IPS DF 6.9 (cell line): ENCODE measurements around the gene SMIM10L1.

Experiments used
- DNase-seq: peaks from one replicate; pipeline ENCODE4 v3.0.0-alpha.2; 2013; ENCODE audit warnings: low read depth, low spot score
- H3K27ac ChIP-seq: one replicate; pipeline ENCODE4 v1.5.1; 2013; ENCODE audit warnings: low read length, control low read depth
- H3K27me3 ChIP-seq: 2 replicates; pipeline ENCODE4 v1.6.1; 2013; ENCODE audit warnings: mild to moderate bottlenecking, low read length; ENCODE audit not compliant: control insufficient read depth, insufficient read depth
- H3K36me3 ChIP-seq: 2 replicates; pipeline ENCODE4 v1.6.1; 2013; ENCODE audit warnings: low read length; ENCODE audit not compliant: control insufficient read depth, insufficient read depth
- H3K4me1 ChIP-seq: 2 replicates; pipeline ENCODE4 v1.6.1; 2013; ENCODE audit warnings: low read length; ENCODE audit not compliant: control insufficient read depth, insufficient read depth
- H3K4me3 ChIP-seq: 2 replicates; pipeline ENCODE4 v1.5.1; 2013; ENCODE audit warnings: mild to moderate bottlenecking, low read length
- H3K9me3 ChIP-seq: 2 replicates; pipeline ENCODE4 v1.6.1; 2013; ENCODE audit warnings: low read length, inconsistent platforms; ENCODE audit not compliant: control insufficient read depth, insufficient read depth
- whole genome bisulfite sequencing: extraction: QIAGEN DNeasy Blood & Tissue Kit; methylation state at CpG from one replicate; pipeline ENCODE4 v1.1.7; 2013; ENCODE audit warnings: mixed read lengths, missing lambda C conversion rate; ENCODE audit not compliant: insufficient read length, insufficient coverage; 5-methylcytosine and 5-hydroxymethylcytosine counted together

SMIM10L1 gene

GRCh38 chr12:11182529-11182928 is 11.5 kb downstream of the SMIM10L1 start:
- H3K36me3 ChIP-seq, result no peaks in the 10 kb centered on the region
- H3K4me1 ChIP-seq, result no peaks in the 10 kb centered on the region
- no peak for DNase-seq
- H3K27me3 ChIP-seq, result no peaks in the 10 kb centered on the region
- no peak overlapping the region for H3K27ac ChIP-seq
- no peaks in the 10 kb centered on the region for H3K9me3 ChIP-seq
- no peak overlapping the region for H3K4me3 ChIP-seq

- no peaks in the 10 kb centered on the region for H3K27me3 ChIP-seq
- no peak overlapping the region for H3K27ac ChIP-seq
- no peaks in the 10 kb centered on the region for H3K9me3 ChIP-seq
- no peaks in the 10 kb centered on the region for H3K36me3 ChIP-seq
- no peak overlapping the region for H3K4me3 ChIP-seq
- H3K4me1 ChIP-seq, result no peaks in the 10 kb centered on the region
- no peak for DNase-seq
Measured at GRCh38 chr12:11183011-11183410, 12.0 kb downstream of the SMIM10L1 start.

- H3K4me3 ChIP-seq, result no peak within 1 kb of the TSS
- H3K9me3 ChIP-seq, result no peaks in the 10 kb centered on the region
- no peak for DNase-seq
- WGBS, result no CpG with 5 or more reads among the region's 2 CpGs
- H3K36me3 ChIP-seq, result no peaks in the 10 kb centered on the region
- no peaks in the 10 kb centered on the region for H3K4me1 ChIP-seq
- no peaks in the 10 kb centered on the region for H3K27me3 ChIP-seq
- H3K27ac ChIP-seq, result no peak within 1 kb of the TSS
Measured at GRCh38 chr12:11186837-11187236, 15.8 kb downstream of the SMIM10L1 start, which contains the start of gene TAS2R42. TSS of gene TAS2R42 (minus strand) at chr12:11186937. CDS start at chr12:11186937, 0 bp downstream.

- Histone ChIP-seq H3K36me3 (no peaks in the 10 kb centered on the region), H3K4me3 (no peak overlapping the region), H3K9me3 (no peaks in the 10 kb centered on the region), H3K27ac (no peak overlapping the region), H3K27me3 (no peaks in the 10 kb centered on the region), H3K4me1 (no peaks in the 10 kb centered on the region)
- DNase-seq, result no peak
Measured at GRCh38 chr12:11202811-11203210, 31.8 kb downstream of the SMIM10L1 start.

- no peak overlapping the region for H3K27ac ChIP-seq
- no peaks in the 10 kb centered on the region for H3K36me3 ChIP-seq
- H3K27me3 ChIP-seq, result no peaks in the 10 kb centered on the region
- H3K4me1 ChIP-seq, result no peaks in the 10 kb centered on the region
- WGBS, result no CpG with 5 or more reads among the region's 3 CpGs
- DNase-seq, result no peak
- H3K9me3 ChIP-seq, result no peaks in the 10 kb centered on the region
- no peak overlapping the region for H3K4me3 ChIP-seq
Measured at GRCh38 chr12:11204173-11204572, 33.2 kb downstream of the SMIM10L1 start.

- H3K27ac ChIP-seq, result no peak overlapping the region
- no peaks in the 10 kb centered on the region for H3K9me3 ChIP-seq
- no peaks in the 10 kb centered on the region for H3K4me1 ChIP-seq
- DNase-seq, result no peak
- WGBS, result no CpG with 5 or more reads among the region's 1 CpG
- H3K4me3 ChIP-seq, result no peak overlapping the region
- no peaks in the 10 kb centered on the region for H3K36me3 ChIP-seq
- H3K27me3 ChIP-seq, result no peaks in the 10 kb centered on the region
Measured at GRCh38 chr12:11209113-11209512, 38.1 kb downstream of the SMIM10L1 start.
